AG04449 (cell line): Measurements from ENCODE around the gene PRKCZ.

ENCODE experiments used
- CTCF ChIA-PET: fragments of 350-600 bp; formaldehyde crosslinking; extraction: SDS; loops from one replicate; lab custom pipeline; 2021; ENCODE audit warnings: antibody characterized with exemption; lab: Yijun Ruan, JAX
- POLR2A ChIA-PET: fragments of 400-600, 350-600 bp; formaldehyde crosslinking; extraction: SDS; loops from one replicate; lab custom pipeline; 2020; ENCODE audit warnings: antibody characterized with exemption, inconsistent platforms; lab: Yijun Ruan, JAX
- DNase-seq: peaks from one replicate; pipeline ENCODE4 v3.0.0-alpha.2; 2010; ENCODE audit warnings: low read depth, low spot score
- H3K4me3 ChIP-seq: 2 replicates; pipeline ENCODE4 v1.5.1; 2011; ENCODE audit warnings: low read depth, mild to moderate bottlenecking, control low read depth, low read length
- CTCF ChIP-seq: IDR thresholded peaks from one replicate; pipeline ENCODE4 v1.5.1; 2011; ENCODE audit warnings: mild to moderate bottlenecking, moderate library complexity, low read length, control low read depth, inconsistent platforms; ENCODE audit not compliant: insufficient read depth; ENCODE audit errors: missing control alignments

PRKCZ gene

GRCh38 chr1:2081326-2081885, 31.2 kb downstream of the PRKCZ start:
- H3K4me3 ChIP-seq = no peak overlapping the region
- no peak for DNase-seq
- ChIA-PET POLR2A (no interaction called here), CTCF (no interaction called here)
- no peak for TF ChIP-seq CTCF

GRCh38 chr1:2082064-2082463, 31.9 kb downstream of the PRKCZ start:
- no peak overlapping the region for H3K4me3 ChIP-seq
- no peak for DNase-seq
- ChIA-PET POLR2A (no interaction called here), CTCF (no interaction called here)
- TF ChIP-seq CTCF = no peak

GRCh38 chr1:2083666-2084065, 33.5 kb downstream of the PRKCZ start:
- POLR2A ChIA-PET = no interaction called here

GRCh38 chr1:2084306-2084705, 34.1 kb downstream of the PRKCZ start:
- POLR2A ChIA-PET = no interaction called here
- no peak for TF ChIP-seq CTCF
- CTCF ChIA-PET = no interaction called here
- DNase-seq = no peak
- no peak overlapping the region for H3K4me3 ChIP-seq

More at GRCh38 chr1:2083666-2084065, 33.5 kb downstream of the PRKCZ start:
- CTCF ChIA-PET = interaction anchor here (1.0 kb wide), 1 partner anchor 38 kb away, joined by 3 read pairs; no protein-coding TSS in a partner anchor
- TF ChIP-seq CTCF = no peak
- DNase-seq = no peak
- no peak overlapping the region for H3K4me3 ChIP-seq

GRCh38 chr1:2085080-2085479, 34.9 kb downstream of the PRKCZ start:
- H3K4me3 ChIP-seq = no peak overlapping the region
- ChIA-PET POLR2A (no interaction called here), CTCF (no interaction called here)
- no peak for DNase-seq
- TF ChIP-seq CTCF = no peak

- no peak for DNase-seq
- POLR2A ChIA-PET = no interaction called here
- no peak overlapping the region for H3K4me3 ChIP-seq
- no peak for TF ChIP-seq CTCF
- CTCF ChIA-PET = interaction anchor here (1.1 kb wide), 1 partner anchor 53 kb away, joined by 4 read pairs; no protein-coding TSS in a partner anchor
These were observed 36.4 kb downstream of the PRKCZ start for GRCh38 chr1:2086446-2087078.
